Tongue (tissue), 2 donors: ENCODE measurements around the gene HCN4. TPM values are rescaled to one million over a fixed set of nuclear protein-coding genes. Genes with fewer than 3 reads are reported as not detected.
"Not testable (repeated sequence)": the region's sequence is repeated elsewhere in the genome, so short reads cannot be mapped to it uniquely, and the experiment has no call there.

Experiments used
- DNase-seq: peaks from one replicate; pipeline ENCODE4 v3.0.0-alpha.2; 2015
- total RNA-seq: library from RNA; depleted of rRNA; stranded (reverse); fragments of >200 nt; gene quantifications from one replicate; pipeline ENCODE4 v1.2.3, GENCODE V29; 2014

The HCN4 gene
- total RNA-seq, result not detected

DNA sequence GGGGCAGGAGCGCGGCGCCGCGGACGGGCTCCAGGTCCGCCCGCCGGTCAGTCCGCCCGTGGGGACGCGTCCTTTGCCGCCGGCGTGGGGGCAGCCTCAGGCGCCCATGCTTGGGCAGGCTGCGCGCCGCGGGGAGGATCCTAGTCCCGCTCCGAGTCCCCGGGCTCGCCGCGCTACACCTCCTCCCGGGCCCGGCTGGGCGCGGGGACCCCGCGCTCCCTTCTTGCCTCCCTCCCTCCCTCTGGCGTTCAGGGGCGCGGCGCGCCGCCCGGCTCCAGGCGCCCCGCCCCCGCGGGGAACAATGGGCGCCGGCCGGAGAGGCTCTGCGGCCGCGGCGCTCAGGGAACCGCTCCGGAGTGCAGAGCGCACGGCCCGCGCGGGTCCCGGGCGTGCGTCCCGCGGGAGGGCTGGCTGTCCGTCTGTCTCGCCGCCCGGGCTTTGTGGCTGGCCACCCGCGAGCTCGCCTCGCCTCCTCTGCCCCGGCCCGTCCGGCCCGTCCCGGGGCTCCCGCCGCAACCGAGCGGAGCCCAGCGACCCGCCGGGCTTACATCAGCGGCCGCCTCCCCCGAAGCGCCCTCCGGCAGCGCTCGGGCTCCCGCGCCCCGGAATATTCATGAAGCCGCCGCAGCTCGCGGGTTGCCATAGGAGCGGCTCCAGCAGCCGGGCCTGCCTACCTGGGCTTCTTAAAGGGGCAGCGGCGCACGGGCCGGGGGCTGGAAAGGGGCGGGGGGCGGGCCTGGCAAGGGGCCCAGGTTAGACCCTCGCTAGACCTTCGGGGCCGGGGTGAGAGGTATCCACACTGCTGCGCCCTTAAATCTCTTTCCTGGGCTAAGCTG, at the start of gene HCN4:
Gene HCN4 (minus strand): TSS at position 658 of the 836 bp plus-strand sequence. CDS start 688 bp downstream, outside the sequence.
- peak; percentile 21 for DNase-seq

DNA sequence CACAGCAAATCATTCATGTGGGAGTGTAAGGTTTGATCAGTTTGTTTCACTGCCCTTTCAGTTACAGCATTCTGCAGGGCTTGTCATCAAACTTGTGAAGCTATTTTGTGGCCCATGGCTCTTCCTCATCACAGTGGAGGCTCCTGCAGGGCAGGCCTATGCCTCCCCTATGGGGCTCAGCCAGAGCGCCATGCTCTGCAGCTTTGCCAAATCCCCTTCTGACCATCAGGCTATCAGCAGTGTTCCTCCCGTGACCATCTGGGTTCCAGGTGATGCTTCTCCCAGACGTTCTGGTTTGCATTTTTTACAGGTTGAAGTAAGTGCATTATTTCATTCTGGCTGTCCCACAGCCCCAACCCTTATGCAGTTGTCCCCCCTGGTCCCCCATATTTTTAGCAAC, 46.1 kb upstream of the HCN4 start:
- DNase-seq, result no peak

DNA sequence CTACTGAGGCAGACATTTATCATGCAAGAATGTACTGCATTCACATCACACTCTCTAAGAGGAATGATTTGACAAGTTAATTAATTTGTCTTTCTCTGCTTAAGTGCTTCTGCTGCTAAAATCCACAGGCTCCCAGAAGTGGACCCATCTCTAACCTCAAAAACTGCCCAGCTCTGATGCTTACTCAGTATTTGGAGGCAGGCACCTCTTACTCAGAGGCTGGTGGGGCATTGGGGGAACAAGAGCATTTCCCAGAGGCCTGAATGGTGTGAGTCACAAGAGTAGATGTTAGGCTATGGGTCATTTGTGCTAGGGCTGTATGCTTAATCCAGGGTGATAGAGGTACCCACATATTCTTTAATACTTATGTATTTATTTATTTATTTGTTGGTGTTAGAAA, 34.4 kb upstream of the HCN4 start:
- no peak for DNase-seq

DNA sequence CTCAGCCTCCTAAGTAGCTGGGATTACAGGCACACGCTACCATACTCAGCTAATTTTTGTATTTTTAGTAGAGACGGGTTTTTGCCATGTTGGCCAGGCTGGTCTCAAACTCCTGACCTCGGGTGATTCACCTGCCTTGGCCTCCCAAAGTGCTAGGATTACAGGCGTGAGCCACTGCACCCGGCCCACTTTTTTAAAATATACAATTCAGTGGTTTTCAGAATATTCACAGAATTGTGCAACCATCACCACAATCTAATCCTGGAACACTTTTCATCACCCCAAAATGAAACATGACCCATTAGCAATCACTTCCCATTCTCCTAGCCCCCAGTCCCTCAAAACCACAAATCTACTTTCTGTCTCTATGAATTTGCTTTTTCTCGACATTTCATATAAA, 31.5 kb upstream of the HCN4 start:
- not testable (repeated sequence) for DNase-seq

DNA sequence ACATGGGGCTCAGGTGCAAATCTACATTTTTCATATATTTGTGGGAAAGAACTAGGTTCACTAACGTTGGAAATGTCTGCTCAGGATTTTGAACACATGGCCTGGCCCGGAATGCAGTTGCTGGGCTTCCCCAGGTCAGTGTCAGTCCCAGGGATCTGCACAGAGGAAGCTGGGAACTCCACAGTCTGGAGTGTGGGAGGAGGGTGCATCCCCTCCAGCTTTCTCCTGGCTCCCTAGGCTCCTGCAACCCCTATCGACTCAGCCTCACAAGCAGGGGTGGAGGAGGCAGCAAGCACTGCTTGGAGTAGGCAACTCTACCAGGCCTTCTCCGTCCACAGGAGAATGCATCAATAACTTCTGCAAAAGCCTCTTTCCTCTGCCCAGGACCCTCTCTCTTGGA, 30.1 kb upstream of the HCN4 start:
- DNase-seq, result no peak

DNA sequence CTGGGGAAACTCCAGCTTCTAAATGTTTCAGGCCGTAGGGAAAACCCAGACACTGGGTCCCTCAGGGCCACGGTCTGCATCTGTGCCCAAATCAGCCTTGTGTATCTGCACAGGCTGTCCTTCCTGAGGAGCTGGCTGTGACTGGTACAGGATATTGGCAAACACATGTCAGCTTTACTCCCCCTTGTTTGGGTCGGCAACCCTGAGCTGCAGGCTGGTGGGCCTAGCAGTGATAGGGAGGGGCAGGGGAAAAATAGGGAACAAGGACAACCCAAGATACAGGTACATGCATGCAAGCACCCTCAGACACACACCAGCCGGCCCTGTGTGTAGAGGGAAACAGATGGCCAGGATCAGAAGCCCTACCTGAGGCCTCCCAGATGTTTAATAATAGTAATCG, 28.7 kb upstream of the HCN4 start:
- no peak for DNase-seq

DNA sequence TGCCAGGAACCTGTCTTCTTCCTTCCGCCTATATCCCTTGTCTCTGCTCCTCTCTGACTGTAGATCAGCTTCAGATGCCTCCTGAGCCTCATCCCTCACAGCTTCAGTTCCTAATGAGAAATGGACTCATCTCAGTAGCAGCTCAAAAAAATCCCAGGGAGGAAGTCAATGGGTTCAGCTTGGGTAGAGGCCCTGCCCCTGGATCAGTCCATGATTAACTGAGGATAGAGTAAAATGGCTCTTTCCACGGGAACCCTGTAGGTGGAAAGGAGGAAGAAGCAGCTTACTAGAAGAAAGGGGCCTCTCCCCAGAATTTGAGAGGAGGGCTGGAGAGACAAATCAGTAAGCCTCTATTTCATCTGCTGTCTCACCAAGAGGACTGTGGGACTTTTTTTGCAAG, 26.9 kb upstream of the HCN4 start:
- no peak for DNase-seq

DNA sequence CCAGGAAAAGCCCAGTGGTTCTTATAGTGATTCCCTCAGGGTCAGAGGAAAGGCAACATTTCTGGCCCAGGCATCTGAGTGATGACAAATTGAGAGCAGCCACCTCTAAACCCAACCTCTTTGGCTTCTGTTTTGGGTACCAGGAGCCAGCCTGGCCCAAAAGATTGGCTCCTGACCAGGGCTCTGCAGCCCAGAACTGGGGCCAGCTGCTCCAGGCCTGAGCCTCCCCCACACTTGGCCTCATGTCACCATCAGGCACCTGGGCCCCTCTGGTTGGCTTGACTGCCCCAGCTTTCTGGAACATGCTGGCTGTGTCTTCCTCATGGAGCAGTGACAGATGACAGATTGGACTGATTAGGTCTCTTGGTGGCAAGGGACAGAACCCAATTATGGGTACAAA, 26.0 kb upstream of the HCN4 start:
- peak; percentile 72 for DNase-seq

DNA sequence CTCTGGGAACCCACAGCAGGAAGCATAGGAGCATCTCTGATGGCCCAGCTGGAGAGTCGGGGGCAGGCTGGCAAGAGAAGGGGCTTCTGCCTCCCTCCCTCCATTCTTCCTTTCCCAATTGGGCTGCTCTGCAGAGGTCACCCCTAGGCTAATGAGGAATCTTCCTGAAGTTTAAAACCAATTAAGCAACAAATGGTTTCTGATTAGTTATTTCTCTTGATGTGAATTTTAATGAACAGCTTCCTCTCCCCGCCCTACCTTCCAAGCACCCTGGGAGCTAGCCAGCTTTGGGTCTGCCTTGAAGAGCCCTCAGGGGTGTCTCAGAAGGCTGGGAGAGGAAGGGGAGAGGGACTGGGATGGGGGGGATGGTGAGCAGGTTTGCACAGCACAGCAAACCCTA, 24.6 kb upstream of the HCN4 start:
- no peak for DNase-seq

DNA sequence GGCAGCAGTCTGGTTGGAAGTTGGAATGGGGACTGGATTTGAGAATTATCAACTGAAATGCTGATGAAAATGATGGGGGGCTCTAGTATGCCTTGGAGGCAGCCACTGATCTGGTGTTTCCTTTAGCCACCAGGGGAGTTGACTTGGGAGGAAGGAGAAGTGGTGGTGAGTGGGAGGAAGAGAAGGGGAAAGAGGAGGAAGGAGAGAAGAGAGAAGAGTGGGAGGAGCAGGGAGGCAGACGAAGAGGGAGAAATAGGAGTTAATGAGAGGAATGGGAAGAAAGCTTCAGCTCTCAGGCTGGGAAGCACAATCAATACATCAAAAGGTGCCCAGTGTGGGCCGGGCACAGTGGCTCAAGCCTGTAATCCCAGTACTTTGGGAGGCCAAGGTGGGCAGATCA, 23.3 kb upstream of the HCN4 start:
- DNase-seq, result no peak

DNA sequence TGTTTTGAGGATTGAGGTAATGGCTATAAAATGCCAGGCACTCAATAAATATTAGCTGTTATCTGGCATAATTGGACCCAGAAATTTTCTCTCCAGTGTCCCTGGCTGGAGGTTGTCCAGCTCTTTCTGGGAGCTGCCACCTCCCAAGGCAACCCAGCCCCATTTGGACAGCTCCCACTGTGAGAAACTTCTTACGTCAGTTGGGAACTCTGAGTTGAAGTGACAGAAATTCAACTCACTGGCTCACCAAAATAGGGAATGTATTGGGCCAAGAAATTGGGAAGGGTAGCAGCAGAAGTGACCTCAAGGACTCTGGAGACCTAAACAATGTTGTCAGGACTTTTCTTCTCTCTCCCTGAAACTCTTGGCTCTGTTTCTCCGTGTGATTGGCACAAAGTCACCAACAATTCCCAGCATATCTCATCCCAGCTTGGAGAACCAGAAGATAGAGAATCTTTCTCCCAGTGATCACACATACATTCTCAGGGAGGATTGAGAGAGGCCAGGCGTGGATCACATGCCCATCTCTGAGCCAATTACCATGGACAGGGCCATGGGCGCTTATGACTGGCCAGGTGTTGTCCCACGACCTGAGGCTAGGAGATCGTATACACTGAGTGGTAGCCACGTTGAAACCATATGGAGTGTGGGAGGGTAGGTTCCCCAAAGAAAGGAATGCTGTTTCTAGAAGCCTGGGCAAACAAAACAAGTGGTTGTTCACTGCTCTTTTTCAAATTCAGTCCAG, 22.5 kb upstream of the HCN4 start:
- no peak for DNase-seq

DNA sequence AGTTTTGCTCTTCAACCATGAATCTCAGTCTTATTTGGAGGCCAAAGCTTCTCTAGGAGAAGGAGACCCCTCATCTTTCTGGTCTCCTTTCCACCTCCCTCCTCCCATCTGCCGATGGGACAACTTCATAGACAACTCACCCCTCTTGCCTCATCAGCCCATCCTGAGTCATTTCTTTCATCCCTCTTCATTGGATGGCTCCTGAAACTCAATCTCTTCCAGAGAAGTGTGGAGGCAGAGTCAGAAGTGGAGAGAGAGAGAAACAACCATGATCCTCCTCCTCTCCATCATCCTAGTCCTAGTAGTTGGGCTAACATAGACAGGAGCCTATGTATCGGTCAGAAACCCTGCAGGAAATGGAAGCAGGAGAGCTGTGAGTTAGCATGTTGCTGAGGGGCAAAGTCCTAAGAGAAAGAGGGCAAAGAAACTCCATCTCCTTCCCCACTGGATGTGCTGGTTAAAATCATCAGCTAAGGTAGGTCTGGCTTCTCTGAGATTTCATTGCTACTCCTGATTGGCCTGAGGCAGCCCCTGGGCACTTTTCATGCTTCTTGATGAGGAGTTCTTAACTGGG, 21.3 kb upstream of the HCN4 start:
- DNase-seq, result no peak

DNA sequence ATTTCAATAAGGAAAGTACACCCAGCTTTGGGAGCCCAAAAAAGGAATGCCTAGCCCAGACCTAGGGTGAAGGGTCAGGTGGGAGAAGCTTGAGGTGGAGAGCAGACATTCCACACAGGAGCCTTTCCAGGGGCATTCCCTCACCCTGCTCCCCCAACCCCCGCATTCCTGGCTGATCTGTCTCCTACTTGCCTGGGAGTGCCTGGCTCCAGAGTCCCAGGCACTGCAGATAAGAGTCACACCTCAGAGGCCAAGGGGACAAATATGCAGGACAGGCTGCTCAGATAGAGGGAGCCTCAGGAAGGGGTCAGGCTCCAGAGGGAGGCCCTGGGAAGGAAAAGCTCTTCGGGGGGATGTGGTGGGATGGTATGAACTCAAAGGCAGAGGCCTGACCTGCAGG, 20.8 kb upstream of the HCN4 start:
- DNase-seq, result no peak

DNA sequence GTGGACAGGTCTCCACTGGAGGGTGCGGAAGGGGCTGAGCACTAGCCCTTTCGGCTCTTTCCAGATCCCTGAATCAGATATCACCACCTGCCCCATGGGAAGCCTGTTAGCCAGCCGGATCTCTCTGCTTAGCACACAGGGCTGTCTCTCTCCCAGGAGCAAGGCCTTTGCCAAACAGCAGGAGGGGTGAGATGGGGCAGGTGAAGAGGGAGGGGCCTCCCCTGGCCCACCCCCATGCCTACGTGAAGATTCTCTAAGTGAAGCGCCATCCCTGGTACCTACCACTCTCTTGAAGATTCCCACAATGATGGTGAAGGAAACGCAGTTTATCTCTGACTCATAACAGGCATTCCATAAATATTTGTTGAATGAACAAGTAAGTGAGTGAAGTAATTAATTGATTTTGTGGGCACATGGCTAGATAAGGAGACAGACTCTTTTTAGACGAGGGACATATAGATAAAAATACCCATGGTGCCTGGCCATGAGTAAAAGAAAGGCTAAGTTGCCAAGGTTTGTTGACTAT, 19.6 kb upstream of the HCN4 start:
- DNase-seq, result no peak

DNA sequence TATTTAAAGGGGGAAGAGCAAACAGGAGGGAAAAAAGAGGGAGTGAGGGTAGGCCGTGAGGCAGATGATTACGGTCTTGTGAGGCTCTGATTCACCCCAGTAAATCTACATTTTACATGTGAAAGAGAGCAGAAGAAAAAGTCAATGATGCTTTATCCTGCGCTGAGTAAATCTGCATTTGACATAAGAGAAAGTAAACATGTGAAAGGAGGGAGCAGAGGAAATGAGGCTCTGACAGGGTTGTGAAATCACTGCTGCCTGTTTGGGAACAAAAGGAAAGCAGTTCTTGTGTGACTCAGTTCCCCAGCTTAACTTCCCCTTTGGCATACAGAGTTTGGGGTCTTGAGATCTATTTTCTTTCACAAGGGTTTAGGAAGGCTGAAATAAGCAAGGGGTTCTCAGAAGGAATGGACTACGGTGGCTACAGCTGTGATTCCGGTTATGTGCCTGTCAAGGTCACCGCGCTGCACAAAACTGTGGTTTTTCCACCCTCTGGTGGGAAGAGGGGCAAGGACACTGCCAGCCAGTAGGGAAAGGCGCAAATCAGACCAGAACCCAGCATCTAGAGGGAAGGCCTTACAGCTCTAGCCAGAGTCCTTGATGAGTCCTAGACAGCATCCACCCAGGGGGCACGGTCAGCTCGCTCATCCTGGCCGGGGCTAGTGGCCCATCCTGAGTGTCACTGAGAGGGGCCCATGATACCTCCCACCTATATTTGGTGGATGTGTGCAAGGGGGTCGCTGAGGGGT, 18.9 kb upstream of the HCN4 start:
- DNase-seq, result no peak

DNA sequence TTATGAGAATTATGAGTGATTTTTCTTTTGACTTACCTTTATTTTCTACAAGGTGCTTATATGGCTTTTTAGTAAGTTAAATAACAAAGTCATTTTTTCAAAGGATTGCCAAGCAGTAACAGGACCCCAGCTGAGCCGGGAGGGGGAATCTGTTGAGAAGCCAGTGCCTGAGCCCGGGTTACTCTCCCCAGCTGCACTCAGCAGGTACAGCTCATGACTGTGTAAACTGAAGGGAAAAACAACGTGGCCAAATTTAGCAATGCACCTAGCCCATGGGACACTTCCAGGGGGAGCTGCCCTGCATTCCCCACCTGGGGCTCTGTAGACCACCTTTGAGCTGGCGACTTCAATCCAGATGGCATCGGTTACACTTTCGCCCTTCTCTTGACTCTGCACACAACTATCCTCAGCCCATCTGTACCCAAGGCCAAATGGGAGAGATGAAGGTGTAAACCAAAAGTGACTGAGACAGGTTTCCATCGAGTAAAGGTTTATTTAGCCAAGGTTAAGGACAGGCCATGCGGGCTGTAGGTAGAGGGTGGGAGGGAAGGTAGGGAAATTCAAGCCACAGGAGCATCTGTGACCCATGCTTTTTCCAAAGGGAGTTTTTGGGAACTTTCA, 18.2 kb upstream of the HCN4 start:
- DNase-seq, result no peak

DNA sequence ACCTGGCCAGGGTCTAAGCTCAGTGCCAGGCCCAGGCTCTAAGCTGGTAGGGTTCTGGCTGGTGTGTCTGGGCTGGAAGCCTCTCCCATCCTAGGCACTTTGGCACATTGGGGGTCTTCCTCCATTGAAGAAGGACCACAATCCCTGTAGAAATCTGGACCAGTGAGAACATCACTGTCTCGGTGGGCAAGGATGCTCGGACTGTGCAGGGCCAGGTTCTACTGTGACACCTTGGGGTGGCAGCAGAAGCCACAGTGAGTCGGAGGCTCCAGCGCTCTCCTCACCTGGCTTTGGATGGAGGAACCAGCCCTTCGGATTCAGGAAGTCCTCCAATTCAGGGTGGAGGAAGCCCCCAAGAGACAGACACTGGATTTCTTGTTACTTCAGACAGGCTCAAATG, 17.5 kb upstream of the HCN4 start:
- no peak for DNase-seq

DNA sequence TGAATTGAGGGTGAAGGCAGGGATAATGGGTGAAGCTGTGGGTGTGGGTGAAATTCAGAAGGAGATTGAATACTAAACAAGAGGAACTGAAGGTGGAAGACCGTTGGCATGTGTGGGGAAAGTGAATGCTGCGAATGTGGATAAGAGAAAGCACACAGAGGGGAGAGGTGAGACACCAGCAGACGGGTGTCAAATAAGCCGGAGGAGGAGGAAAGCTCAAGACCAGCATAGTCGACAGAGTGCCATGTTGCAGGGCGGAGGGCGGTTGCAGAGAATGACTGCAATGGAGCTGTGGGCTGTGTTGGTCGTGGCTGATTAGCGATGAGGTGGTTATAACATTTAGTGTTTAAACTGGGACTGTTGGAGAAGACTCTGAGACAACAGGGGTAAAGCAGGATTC, 16.4 kb upstream of the HCN4 start:
- DNase-seq, result no peak

DNA sequence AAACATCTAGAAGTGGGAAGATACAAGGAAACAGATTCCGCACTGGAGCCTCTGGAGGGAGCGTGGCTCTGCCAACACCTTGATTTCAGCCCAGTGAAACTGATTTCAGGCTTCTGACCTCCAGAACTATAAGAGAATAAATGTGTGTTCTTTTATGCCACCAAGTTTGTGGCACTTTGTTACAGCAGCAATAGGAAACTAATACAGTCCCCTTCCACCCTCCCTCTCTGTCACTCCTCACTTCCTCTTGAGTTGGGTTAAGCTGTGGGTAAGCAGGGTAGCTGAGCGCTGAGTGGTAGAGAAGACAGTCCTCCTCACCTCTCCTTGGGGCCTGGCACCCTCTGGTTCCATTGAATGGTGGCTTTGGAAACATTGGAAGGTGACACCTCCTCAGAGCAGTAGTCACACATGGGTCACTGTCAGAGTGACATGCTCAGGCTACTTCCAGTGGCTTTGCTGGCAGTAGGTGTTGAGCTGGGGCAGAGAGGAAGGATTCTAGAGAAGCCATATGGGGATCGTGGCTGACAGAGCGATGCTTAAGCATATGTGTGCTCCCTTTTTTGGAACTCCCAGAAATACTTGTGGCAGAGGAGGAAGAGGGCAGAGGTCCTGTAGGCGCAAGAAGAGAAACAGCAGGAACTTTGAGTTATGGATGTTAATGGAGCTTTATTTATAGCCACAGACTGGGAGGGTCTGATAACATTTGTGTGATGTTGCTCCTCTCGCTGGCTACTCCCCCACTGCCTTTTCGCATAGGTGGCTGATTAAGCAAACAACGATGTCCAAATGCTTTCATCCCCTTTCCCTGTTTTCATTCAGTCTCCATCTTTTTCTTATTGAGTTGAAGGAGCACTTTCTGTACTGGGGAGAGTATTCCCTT, 14.8 kb upstream of the HCN4 start:
- no peak for DNase-seq

DNA sequence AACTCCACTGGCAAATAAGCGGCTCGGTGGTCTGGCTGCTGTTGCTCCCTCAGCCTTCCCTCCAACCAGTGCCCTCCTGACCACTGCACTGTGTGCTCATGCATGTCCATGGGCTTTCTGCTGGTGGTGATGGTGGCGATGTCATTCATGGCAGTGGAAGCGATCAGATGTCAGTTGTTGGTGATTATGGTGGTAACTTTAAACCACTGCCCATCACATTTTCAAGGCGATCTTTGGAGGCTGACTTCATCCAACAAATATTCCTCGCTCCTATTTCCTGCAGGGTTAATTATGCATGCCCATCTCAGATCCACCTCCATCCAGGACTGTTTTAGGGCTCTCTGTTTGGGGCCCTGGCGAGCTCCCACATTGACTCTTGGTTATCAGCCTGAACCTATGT, 13.4 kb upstream of the HCN4 start:
- DNase-seq, result no peak

DNA sequence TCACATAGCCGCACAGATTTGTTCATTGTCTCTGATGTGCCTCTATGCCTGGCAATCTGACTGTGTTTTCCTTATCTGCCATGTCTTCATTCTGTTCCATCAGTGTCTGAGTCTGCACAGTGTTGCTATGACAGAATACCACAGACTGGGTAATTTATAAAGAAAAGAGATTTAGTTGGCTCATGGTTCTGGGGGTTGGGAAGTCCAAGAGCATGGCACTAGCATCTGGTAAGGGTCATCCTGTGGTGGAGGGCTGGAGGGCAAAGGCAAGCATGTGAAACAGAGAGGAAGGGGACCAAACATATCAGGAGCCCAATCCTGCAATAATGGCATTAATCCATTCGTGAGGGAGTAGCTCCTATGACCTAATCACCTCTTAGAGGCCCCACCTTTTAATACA, 11.9 kb upstream of the HCN4 start:
- DNase-seq, result no peak
